HG02623 (cell line): Measurements from ENCODE around the gene ZNRF1.
A peak's percentile ranks its signal among the peaks of the same experiment; 100 is the strongest.
"Not testable (repeated sequence)": the region's sequence is repeated elsewhere in the genome, so short reads cannot be mapped to it uniquely, and the experiment has no call there.

Source experiments
- ATAC-seq: cut with Tn5 transposase; IDR thresholded peaks from one replicate; pipeline ENCODE4 v1.9.1; 2021; ENCODE audit warnings: moderate library complexity; ENCODE audit not compliant: unreplicated experiment

ZNRF1 gene

DNA sequence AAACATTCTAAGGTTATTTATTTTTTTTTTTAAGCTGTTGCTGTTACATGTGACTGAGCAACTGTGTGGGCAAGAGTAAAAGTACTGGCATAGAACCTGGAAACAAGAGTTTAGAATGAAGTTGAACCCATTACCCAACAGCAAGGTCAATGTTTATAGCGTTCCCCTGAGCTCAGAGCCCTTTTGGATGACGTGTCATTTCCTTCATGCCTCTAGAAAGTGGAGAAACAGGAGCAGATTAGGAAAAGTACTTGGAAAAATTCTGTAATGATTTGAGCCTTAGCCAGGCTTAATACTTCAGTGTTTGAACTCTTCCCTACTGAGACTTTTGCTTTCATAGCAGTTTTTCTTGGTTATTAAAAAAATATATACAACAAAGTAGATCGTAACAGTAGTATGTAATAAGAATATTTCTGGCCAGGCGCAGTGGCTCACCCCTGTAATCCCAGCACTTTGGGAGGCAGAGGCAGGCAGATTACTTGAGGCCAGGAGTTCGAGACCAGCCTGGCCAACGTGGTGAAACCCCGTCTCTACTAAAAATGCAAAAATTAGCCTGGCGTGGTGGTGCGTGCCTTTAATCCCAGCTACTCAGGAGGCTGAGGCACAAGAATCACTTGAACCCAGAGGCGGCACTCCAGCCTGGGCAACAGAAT, 27.5 kb downstream of the ZNRF1 start:
- ATAC-seq: not testable (repeated sequence)

DNA sequence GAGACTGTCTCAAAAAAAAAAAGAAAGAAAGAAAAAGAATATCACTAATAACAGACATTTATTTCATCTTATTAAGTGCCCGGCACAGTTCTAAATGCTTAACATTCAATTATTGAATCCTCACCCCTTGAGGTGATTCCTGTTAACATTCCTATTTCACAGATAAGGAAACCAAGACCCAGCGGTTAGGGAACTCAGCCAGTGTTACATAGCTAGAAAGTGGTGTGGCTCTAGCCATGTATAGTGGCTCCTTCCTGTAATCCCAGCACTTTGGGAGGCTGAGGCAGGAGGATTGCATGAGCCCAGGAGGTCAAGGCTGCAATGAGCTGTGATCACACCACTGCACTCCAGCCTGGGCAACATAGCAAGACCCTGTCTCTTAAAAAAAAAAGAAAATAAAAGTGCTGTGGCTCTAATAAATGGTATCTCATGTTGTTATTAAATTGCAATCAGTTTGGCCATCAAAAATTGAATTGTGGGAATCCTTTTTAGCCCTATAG, 28.1 kb downstream of the ZNRF1 start:
- no peak for ATAC-seq

DNA sequence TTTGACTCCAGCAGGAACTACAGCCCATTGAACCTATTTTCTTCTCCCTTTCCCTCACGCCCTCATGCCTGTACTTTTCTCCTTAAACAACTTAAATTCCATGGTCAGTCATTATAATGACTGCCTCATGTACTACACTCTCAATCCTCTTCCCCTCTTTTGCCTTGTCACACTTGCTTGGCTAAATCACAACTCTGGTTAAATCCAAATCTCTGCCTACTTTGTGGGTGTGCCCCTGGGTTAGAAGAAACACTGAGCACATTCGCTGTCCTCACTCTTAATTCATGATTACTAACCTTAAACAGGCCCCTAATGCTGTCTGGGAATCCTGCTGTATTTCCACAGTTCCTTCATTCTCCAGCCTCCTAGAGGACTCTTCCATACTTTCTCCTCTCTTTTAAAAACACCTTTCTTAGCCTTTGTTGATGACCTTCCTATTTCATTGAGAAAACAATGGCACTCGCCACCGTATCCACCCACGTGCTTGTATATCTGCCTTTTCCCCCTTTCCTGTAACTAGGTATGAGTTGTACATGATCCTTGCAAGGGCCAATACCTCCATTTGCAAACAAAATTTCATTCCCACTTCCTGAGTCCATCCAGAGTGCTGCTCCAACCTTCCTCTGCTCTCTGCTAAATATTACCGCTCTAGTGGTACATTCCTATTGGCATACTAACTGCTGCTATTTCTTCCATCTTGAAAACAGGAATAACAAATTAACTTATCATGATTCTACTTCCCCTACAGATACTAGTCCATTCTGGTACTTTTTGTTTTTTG, 28.9 kb downstream of the ZNRF1 start:
- no peak for ATAC-seq

DNA sequence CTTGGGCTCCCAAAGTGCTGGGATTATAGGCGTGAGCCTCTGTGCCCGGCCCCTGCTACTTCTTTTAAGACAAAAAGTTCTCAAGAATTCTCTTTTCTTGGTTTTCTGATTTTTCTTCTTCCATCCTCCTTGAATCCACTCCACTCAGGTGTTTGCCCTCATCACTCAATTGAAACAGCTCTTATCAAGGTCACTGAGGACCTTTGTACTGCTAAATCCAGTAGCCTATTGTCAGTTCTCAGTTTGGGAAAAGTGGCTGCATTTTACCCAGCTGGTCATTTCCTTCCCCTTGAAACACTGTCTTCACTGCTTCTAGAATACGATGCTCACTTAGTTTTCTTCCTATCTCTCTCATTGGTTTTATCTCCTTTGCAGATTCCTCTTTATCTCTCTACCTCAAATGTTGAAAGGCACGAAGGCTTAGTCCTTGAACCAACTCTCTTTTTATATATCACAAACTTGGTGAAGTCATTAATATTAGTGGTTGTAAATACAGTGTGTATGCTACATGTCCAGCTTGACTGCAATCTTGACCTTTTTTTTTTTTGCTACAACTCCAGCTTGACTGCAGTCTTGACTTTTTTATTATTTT, 29.8 kb downstream of the ZNRF1 start:
- no peak for ATAC-seq

DNA sequence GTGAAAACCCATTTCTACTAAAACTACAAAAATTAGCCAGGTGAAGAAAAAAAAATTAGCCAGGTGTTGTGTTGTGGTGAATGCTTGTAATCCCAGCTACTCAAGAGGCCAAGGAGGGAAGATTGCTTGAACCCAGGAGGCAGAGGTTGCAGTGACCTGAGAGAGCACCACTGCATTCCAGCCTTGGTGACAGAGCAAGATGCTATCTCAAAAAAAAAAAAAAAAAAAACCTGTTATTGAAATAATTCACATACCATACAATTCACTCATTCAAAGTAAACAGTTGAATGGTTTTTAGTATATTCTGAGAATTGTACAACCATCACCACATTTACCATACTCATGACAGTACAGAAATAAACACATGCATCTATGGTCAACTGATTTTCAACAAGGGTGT, 31.0 kb downstream of the ZNRF1 start:
- no peak for ATAC-seq

DNA sequence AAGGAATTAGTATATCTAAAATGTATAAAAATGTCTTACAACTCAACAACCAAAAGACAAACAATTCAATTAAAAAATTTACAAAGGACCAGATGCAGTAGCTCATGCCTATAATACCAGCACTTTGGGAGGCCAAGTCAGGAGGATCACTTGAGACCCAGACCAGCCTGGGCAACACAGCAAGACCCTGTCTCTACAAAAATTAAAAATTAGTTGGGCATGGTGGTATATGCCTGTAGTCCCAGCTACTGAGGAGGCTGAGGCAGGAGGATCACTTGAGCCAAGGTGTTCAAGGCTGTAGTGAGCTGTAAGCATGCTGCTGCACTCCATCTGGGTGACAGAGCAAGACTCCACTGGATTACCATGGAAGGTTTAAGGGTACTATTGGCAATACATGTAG, 33.8 kb downstream of the ZNRF1 start:
- no peak for ATAC-seq

DNA sequence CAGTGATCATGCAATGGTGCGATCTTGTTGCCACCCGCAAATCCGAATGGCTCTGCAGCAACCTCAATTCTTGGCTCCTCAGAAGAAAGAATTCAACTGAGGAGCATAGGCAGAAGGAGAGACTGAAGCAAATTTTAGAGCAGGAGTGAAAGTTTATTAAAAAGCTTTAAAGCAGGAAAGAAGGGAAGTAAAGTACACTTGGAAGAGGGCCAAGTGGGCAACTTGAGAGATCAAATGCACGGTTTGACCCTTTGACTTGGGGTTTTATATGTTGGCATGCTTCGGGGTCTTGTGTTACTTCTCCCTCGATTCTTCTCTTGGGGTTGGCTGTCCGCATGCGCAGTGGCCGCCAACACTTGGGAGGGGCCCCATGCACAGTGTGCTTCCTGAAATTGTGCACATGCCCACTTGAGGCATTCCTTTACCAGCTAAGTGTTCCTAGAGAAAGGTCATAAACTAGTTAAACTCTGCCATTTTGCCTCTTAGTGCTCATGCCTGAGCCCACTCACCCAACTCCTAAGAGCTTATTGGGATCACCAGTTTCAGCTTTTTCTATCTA, 36.7 kb downstream of the ZNRF1 start:
- no peak for ATAC-seq

DNA sequence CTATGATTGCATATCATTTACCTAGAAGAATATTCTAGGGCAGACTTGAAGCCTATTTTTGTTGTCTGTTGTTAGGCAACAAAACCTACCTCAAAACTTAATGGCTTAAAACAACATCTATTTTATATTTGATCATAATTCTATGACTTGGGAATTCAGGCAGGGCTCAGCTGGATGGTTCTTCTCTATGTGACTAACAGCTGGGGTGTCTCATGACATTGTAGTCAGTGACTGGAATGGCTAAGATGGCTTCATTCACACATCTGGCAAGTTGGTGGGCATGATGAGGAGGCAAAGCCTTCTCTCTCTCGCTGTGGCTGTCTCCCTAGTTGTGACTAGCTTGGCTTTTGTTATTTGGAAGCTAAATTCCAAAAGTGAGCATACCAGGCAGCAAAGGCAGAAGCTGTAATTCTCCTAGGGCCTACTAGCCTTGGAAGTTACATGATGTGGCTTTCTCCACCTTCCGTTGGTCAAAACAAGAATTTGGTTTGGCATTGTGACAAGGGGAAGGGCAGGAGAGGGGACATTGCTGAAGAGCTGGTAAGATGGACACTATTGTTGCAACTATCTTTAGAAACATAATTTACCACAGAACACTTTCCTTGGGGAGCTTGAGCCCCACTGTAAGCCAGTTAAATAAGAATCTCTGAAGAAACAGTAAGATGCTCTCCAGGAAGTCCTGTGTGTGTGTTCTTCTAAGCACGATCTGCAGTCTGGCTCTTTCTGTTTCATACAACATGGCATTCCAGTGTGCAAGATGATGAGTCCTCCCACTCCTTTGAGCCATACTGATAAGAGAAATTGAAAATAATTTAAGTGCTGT, 39.4 kb downstream of the ZNRF1 start:
- ATAC-seq: no peak

DNA sequence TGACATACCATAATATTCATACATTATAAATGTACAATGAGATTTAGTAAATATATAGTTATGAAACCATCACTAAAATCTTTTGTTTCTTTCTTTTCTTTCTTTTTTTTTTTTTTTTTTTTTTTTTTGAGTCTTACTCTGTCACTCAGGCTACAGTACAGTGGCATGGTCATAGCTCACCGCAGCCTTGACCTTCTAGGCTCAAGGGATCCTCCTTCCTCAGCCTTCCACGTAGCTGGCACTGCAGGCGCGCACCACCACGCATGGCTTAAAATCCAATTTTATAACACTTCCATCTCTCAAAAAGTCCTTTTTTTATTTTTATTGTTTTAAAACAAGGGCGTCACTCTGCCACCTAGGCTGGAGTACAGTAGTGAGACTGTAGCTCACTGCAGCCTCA, 41.1 kb downstream of the ZNRF1 start:
- ATAC-seq: no peak

DNA sequence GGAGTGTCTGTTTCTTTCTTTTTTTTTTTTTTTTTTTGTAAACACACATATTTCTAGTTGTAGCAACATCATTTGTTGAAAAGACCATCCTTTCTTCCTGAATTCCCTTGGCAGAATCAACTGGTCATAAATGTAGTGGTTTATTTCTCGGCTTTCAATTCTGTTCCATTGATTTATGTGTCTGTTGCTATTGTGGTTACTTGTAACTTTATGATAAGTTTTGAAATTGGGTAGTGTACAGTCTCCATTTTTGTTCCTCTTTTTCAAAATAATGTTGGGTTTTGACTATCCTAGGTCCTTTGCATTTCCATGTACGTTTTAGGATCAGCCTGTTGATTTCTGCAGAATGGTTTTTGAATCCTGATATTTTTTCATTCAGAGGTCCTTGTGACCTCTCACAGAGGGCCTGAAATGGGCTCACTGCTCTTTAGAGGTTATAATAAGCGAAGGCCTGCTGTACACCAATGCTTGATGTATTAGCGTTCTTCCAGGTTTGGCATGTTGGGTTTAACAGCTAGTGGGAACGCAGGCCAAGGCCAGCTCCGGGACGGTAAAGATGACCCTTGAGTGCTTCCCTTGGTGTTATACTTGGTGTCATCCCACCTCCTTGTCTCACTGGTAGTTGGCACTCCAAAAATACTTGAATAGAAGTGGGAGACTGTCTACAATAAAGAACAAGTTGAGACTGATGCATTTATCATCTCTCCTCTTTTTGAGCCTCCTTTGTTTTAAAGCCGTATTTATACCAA, 43.8 kb downstream of the ZNRF1 start:
- ATAC-seq: no peak

DNA sequence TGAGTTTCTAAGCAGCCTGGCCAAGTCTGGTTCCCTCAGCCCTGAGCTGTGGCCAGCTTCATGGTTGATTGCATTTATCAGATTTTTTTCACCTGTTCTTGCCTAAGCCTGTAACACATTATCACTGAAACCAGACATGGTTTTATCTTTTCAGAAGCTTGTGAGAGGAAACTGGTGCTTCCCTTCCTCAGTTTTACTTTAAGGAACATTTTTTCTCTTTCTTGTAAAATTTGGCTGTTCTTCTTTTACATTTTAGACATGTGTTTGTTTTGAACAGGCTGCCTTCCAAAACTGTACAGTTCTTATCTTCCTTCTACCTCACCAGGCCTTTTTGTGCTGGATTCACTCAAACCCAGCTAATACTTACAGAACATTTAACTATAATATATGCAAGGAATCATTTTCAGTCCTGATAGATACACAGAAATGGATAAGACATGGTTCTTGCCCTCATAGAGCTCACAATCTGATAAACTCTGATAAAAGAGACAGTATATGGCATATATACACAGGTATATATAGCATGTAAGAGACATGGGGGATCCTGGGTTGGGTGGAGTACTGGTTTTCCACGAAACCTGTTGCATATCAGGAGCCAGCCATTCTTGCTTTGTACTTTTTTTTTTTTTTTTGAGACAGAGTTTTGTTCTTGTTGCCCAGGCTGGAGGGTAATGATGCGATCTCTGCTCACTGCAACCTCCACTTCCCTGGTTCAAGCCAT, 44.5 kb downstream of the ZNRF1 start:
- peak; percentile 67 for ATAC-seq

DNA sequence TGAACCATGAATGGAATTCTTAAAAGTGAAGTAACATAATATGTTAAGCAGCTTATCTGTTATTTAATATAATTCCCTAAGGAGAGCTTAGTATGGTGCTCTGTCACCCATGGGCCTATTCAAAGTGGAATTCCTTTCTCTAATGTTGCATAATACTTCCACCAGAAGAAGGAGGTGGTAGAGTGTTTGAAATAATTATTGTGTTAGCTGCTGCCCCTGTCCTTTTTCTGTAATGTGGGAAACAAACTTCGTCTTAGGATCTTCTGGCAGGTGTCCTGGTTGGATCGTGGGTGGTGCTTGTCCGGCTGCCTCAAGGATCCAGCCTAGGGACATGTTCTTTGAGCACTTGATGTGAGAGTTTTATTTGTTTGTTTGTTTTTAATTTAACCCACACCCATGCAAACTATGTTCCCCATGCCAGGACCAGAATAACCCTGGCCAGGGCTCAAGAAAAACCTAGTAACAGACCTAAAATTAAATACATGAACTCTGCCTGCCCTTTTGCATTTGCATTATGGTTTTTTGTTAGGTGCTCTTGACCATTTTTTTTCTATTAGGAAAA, 46.1 kb downstream of the ZNRF1 start:
- no peak for ATAC-seq

DNA sequence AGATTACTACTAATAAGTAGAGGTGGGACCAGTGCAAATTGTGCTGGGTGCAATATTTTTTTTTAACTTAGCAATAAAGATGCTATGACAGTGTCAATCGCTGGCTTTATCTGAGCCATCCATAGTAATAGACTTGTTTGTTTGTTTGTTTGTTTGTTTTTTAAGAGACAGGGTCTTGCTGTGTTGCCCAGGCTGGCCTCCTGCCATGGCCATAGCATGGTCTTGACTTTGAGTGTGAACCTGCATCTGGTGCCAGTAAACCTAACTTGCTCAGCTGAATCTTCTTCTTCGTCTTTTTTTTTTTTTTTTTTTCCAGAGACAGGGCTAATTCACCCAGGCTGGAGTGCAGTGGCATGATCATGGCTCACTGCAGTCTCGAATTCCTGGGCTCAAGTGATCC, 46.6 kb downstream of the ZNRF1 start:
- ATAC-seq: no peak

DNA sequence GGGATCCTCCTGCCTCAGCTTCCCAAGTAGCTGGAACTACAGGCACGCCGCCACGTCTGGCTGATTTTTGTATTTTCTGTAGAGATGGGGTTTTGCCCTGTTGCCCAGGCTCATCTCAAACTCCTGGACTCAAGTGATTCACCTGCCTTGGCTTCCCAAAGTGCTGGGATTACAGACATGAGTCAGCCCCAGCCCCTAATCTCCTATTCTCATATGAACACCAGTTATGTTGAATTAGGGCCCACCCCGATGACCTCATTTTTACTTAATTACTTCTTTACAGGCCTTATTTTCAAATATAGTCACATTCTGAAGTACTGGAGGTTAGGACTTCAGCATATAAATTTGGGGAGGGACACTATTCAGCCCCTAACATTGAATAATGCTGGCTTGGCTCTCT, 49.2 kb downstream of the ZNRF1 start:
- ATAC-seq: no peak

DNA sequence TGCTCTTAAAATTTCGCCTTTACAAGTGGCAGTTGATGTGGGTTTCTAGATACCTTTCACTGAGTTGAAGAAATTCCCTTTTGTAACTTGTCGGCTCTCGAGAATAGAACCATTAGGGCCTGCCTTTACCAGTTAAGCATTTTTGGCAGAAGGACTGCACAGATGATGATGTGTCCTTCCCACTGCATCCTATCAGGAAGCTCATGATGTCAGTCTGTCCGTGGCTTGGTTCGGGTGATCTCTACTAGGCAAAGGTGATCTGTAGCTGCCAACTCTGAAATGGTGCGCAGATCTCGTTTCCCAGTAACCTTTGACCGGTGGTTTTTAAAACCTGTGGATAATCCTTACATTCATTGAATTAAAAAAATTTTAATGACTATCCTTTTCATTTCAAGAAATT, 49.7 kb downstream of the ZNRF1 start:
- no peak for ATAC-seq

DNA sequence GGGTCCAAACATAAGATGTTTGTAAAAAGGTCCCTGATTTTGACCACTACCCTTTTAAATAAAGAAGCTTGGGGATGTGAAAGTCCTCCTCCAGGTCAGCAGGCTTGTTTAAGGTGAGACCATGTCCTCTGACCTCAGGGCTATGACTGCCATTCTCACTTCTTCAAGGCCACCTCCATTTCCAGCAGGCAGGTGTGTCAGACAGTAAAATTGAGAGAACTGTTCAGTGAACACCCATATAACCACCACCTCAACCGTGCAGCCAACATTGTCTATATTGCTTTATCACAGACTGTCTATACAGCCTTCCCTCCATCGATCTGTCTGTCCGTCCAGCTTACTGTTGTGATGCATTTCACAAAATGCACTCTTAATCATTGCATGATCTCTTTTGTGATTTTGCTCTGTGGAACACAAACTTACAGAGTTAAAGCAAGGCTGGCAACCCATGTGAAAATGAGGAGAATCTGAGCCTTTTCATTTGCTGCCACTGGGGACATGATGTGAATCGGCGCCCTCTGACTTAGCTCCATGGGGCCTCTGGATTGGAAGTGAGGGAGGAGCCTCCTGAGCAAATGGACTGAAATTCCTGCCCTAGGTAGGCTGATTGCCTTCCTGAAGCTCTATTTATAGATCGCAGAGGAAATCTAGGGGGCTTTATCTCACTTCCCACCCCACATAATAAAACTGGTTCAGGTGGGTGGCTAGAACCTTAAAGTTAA, 53.8 kb downstream of the ZNRF1 start:
- ATAC-seq: no peak

DNA sequence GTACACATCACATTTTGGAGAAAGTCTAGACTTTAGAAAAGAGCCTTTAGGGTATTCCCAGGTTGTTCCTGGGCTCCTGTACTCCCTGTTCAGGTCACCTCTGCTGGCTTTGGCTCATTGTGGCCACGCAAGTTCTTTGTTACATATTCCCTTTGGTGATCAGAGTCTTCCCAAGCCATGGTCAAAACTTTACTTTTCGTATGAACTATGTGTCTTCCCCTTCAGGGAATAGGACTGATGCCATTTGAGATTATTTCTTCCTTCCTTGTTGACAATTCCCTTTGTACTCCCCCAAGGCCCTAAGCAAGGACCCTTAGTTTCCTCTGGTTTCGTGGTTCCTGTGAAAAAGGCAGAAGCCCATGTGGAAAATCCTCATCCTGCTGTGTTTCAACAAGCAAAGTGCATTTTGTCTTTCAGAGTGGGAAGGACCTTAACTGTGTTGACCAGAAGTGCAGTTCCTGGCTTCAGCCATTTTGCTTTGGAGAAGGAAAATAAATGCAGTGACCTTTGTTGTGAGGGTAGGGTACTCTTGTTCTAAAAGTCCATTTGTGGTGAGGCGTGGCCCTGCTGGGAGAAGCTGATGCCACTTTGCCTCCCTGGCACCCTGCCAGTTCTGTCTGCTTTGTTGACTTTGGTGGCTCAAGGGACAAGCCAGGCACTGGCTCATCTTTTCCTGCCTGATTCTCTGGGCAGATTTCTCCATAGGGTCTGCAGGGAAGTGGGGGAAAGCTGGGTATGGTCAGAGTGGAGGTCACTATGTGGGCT, 55.1 kb downstream of the ZNRF1 start:
- no peak for ATAC-seq

DNA sequence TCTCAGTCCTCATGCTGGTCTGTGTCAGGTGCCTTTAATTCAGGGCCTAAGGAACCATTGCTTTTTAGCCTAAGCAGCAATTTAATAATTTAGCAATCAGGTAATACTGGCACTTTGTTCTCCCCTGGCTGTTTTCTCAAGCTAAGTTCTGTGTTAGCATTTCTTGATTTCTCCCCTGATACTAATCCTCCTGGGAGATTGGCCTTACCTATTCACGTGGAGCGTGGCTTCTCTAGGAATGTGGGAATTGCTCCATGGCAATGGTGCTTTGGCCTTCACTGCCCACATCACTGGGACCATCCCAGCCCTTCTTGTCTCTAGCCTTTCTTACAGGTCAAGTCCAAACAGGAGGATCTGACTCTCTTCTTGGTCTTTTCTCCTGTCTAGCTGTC, 55.7 kb downstream of the ZNRF1 start:
- ATAC-seq: no peak
